HG03460 (cell line): Measurements from ENCODE around the gene VAPA.
"Not testable (repeated sequence)": the region's sequence is repeated elsewhere in the genome, so short reads cannot be mapped to it uniquely, and the experiment has no call there.

ENCODE experiments used
- ATAC-seq: cut with Tn5 transposase; IDR thresholded peaks from one replicate; pipeline ENCODE4 v1.9.1; 2021; ENCODE audit not compliant: unreplicated experiment

Gene VAPA

DNA sequence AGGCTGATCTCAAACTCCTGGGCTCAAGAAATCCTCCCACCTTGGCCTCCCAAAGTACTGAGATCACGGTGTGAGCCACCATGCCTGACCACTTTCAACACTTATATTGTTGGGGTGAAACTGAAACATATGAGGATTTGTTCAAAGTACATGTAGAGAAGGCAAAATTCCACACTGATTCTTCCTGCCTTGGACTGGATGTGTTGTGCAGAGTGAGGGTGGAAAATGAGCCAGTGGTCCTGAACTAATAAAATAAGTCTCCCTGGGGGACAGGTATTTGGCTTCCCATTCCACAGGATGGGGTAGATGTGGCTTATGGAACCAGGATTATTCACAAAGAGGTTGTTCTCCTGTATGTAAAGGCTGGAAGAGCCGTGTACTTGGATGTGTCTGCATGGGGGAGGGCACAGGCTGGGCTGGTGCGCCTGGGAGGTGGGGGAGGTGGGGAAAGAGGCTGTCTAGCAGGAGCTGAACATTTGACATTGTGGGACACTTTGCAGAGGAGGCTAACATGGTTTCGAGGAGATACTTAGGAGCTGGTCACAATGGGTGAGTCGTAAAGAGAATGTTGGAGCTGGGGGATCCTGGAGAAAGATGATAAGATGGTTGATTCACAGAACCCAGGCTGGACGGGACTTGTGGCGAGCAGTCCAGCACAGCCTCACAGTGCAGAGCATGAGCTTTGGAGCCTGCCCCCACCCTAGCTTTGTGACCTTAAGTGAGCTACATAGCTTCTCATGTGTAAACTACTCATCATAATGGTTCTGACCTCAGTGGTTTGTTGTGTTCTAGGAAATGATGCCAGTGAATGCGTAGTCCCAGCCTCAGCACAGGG, 28.4 kb upstream of the VAPA start, which contains the start of gene TXNDC2:
TXNDC2 (plus strand) TSS at position 804 of the 835 bp plus-strand sequence. CDS start 708 bp downstream, outside the sequence.
- ATAC-seq = no peak

DNA sequence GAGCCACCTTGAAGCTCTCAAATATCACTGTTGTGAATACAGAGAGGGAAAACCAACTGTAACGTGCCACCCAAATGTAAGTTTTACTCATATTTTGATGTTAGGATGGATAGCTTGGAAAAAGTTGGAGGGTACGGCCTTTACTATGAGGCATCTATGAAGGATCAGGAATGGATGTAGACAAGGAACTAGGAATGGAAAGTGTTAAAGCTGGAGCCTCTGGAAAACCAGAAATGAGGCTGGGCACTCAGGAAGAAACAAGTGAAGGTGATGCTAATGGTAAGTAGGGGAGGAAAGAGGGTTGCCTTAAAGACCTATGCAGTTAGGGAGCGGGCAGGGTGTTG, 27.8 kb upstream of the VAPA start:
- ATAC-seq = no peak

DNA sequence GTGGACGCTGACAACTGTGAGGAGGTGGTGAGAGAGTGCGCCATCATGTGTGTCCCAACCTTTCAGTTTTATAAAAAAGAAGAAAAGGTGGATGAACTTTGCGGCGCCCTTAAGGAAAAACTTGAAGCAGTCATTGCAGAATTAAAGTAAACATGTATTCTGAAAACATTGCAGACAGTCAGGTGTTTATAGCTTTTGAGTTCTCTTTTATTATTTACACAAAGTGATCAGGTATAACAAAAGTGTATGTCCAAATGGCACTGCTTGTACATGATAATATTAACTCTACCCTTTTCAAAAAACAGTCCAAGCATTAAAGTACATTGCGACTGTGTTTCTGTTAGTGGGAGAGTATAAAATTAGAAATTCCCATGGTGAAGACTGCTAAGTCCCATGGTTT, 25.8 kb upstream of the VAPA start:
- no peak for ATAC-seq

DNA sequence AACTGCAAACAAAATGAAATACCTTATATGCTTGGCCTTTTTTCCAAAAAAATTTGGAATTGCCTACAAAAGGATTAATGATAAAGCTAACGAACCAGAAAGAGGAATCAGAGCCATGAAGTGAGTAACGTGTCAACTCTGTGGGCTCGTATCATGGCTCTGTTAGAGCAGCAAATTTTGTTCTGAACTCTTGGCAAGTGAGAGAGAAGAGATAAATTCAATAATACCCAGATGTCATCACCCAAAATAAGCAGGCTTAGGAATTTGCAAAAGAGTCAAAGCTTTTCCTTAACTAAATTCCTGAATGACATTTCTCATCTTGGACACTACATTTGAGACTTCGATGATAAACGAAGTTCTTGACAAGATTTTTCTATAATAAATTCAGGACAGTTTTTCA, 23.6 kb upstream of the VAPA start:
- no peak for ATAC-seq

DNA sequence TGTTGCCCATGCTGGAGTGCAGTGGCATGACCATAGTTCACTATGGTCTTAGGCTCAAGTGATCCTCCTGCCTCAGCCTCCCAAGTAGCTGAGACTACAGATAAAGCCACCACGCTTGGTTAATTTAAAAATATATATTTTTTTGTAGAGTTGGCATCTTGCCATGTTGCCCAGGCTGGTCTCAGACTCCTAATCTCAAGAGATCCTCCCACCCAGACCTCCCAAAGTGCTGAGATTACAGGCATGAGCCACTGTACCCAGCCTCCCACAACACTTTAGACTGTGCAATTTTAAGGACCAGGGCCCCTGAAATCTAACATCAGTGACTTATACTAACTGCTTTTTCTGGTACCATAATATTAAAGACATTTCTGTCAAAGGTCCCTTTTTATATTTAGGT, 22.9 kb upstream of the VAPA start:
- no peak for ATAC-seq

DNA sequence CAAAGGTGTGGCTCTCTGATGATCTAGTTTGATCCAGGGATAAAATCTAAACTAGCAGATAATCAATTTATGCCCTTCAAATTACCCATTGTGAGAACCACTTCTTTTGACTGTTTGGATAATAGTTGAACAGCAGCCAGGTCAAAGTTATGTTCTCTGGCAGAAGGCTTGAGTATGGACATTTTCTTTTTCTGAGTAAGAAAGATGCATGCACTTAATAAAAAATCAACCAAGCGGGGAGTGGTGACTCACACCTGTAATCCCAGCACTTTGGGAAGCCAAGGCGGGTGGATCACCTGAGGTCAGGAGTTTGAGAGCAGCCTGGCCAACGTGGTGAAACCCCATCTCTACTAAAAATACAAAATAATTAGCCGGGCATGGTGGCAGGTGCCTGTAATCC, 22.3 kb upstream of the VAPA start:
- ATAC-seq = not testable (repeated sequence)

DNA sequence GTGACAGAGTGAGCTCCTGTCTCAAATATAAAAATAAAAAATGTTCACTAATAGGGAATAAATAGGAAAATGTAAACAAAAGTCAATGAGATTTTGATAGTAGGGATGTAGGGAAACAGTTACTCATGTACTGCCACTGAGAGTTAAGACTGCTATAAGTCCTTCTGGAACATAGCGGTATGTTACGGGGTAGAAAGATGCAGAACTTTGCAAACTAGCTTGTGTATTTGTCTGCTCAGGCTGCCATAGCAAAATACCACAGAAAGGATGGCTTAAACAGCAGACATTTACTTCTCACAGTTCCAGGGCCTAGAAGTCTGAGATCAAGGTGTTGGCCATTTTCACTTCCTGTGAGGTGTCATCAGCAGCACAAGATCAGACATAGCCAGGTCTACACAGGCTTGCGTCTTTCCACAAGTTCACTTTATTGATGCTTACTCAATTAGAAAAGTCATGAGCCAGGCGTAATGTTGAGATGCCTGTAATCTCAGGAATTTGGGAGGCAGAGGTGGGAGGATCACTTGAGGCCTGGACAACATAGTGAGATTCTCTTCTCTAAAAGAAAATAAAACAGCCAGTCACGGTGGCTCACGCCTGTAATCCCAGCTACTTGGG, 19.3 kb upstream of the VAPA start:
- no peak for ATAC-seq

DNA sequence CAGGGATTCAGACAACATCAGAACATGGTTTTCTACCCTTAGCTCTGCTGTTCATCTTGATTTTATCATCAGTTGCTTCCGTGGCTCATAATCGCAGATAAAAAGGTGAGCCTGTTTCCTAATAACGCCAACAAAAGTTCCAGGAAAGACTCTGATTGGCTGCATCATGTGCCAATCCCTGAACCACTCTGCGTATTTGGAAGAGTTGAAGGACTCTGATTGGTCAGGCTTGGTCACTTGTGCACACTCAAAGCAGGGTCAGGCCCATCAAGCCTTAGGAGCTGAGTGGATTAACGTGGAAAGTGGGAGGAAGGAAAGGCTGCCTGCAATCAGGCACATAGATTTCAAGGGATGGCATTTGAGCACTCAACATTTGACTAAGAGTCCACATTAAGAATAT, 16.7 kb upstream of the VAPA start:
- ATAC-seq = no peak

DNA sequence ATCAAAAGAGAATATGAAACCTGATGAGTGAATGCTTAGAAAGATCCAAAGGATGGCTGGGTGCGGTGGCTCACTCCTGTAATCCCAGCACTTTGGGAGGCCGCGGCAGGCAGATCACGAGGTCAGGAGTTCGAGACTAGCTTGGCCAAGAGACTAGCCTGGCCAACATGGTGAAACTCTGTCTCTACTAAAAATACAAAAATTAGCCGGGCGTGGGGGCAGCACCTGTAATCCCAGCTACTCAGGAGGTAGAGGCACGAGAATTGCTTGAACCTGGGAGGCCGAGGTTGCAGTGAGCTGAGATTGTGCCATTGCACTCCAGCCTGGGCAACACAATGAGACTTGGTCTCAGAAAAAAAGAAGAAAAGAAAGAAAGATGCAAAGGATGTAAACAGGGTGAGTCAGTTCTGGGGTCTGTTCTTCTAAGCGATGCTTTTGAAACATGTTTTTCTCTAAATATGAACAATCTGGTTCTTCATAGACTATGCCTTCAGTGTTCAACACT, 16.0 kb upstream of the VAPA start:
- not testable (repeated sequence) for ATAC-seq

DNA sequence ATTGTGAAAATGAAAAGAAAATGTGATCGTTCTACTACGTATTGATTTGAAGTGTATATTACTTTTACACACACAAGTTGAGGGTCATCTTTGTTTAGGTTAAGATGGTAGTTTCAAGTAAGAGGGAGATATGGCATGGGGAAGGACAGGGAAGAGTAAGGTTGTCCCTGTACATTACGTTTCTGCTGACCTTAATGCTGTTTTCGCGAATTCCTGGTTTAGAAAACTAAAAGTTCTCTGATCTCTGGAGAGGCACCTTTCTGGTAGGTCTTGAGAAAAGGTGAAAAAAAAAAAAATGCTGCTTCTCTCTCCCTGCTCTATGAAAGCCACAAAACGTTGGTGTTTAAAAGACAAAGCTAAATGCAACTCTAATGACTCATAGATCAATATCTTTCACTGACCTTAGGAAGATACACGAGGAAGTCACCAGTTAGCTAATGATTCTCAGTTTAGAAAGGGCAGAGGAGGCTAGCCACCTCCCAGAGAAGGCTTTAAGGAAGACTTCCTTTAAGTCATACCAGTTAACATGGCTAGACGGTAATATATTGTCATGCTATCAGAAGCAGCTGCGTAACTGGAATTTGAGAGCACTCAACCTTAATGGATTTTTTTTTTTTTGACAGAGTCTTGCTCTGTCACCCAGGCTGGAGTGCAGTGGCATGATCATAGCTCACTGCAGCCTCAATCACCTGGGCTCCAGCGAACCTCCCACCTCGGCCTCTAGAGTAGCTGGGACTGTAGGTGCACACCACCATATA, 14.8 kb upstream of the VAPA start:
- no peak for ATAC-seq

DNA sequence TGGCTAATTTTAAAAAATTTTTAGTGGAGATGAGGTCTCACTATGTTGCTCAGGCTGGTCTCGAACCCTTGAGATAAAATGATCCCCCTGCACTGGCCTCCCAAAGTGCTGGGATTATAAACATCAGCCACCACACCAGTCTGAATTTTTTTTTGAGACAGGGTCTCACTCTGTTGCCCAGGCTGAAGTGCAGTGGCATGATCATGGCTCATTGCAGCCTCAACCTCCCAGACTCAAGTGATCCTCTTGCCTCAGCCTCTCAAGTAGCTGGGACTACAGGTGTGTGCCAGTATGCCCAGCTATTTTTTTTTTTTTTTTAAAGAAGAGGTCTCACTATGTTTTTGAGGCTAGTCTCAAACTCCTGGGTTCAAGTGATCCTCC, 14.3 kb upstream of the VAPA start:
- ATAC-seq = not testable (repeated sequence)

DNA sequence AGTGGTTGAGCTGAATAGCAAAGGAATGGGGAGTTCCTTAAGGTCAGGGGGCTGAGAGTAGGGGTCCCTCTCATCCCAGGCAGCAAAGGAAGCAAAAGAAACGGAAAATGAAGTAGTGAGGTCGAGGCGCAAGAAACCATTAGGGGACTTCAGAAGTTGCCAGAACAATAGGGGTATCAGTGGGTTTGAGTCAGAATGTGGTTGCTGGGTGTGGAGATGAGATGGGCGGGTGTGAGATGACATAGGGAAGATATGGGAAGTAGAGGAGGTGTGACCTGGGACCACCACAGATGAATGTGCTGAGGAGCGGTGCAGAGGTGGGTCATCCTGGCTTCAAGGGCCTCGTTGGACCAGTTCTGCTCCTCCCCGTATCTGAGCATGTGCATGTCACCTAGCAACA, 13.1 kb upstream of the VAPA start:
- no peak for ATAC-seq

DNA sequence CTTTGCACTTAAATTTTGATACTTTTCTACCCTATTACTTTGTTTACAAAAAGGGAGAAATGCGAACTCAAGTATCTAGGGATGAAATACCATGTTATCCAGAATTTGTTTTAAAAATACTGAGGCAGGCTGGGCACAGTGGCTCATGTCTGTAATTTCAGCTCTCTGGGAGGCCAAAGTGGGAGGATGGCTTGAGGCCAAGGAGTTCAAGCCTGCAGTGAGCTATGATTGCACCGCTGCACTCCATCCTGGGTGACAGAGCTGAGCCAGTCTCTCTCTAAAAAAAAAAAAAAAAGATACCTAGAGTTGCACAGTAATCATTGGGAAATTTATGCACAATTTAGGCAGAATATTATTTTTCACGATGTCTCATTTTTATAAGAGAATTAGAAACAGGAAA, 12.4 kb upstream of the VAPA start:
- no peak for ATAC-seq

DNA sequence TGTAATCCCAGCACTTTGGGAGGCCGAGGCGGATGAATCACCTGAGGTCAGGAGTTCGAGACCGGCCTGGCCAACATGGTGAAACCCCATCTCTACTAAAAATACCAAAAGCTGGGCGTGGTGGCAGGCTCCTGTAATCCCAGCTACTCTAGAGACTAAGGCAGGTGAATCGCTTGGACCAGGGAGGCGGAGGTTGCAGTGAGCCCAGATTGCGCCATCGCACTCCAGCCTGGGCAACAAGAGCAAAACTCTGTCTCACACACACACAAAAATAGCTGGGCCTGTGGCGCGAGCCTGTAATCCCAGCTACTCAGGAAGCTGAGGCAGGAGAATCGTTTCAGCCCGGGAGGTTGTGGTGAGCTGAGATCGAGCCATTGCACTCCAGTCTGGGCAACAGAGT, 11.6 kb upstream of the VAPA start:
- ATAC-seq = not testable (repeated sequence)

DNA sequence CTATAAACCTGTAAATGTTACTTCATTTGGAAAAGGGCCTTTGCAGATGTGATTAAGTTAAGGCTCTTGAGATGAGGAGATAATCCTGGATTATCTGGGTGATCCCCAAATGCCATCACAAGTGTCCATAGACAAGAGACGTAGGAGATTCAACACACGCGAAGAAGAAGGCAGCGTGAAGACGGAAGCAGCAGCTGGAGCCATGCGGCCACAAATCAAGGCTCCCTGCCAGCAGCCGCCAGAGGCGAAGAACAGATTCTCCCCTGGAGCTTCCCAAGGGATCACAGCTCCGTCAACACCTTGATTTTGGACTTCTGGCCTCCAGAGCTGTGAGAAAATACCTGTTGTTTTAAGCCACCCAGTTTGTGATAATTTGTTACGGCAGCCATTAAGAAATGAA, 11.0 kb upstream of the VAPA start:
- no peak for ATAC-seq

DNA sequence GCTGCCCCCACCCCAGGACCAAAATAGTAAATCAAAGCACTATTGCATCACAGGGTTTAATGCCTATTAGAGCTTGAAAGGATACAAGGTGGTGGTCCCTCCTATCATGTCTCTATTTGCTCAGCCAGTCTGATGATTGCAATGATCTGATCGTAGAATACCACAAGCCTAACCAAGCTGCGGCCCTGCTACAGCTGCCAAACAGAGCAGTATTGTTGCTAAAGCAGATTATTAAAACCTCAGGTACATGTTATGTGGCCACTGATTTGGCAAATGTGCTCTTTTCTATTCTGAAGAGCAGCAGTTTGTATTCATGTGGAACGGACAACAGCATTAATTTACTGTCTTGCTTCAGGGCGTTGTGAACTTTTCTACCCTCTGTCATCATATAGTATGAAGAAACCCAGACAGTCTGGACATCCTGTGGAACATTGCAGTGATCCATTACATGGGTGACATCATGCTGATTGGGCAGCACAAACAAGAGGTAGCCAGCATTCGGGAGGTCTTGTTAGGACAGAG, 8.4 kb upstream of the VAPA start:
- ATAC-seq = no peak

DNA sequence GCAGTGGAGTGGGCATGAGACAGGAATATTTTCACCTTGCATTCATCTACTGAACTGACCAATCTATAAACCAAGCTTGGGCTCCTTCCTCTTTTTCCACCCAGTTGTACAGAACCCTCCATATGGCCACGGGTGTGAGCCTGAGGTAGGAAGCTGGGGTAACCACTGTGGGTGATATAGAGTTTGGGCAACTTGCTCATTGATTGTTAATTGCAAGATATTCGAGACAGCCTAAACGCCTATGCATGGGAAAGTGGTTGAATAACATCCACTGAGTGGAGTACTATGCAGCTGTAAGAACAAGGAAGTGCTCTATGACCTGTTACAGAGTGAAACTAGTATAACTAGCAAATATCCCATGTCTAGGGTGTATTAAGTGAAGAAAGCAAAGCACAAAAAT, 7.3 kb upstream of the VAPA start:
- no peak for ATAC-seq

DNA sequence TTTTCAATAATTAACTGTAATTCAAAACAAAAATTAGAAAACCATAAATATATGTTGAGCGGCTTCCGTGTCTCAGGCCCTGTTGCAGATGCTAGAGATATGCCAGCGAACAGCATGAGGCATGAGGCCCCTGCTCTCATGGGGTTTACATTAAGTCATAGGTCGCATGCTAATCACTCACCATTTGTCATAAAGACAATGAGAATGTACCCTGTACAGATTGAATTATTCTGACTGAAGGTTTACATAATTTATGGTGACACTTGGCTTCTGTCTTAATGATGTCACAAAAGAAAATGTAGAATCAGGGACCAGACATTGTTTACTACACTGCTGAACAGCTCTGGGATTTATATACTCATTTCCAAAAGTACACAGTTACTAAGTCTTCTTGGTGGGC, 5.9 kb upstream of the VAPA start:
- ATAC-seq = no peak

DNA sequence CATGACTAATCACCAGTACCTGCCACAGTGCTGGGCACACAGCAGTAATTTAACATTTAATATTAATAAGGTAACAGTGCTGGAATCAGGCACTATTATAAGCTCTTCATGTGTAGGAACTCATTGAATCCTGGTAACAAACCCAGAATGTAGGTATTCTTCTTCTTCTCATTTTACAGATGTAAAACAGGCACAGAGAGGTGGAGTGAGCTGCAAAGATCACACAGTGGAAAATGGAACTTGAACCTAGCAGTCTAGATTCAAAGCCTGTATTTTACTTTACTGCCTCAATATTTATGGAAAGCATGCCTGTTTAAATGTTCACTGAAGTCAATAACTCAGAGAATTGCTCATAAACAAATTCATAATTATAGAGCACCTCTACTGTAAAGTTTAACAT, 3.7 kb upstream of the VAPA start:
- no peak for ATAC-seq

DNA sequence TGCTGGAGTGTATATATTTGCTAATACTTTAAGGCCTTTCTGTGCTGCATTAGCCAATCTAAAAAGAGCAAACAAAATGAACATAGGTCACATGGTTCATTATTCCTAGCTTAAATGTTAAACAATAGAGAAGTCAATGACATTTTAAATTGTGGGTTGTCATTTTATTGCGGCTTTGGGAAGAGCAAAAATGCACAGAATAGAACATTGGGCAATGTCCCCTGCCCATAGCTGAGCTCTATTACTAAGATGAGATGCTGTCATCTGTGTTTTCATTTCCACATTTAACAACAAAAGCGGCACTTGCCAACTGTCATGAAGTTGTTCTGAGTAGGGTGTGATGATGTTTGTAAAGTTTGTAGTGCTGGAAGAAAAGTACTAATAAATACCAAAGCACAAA, 3.2 kb upstream of the VAPA start:
- no peak for ATAC-seq

DNA sequence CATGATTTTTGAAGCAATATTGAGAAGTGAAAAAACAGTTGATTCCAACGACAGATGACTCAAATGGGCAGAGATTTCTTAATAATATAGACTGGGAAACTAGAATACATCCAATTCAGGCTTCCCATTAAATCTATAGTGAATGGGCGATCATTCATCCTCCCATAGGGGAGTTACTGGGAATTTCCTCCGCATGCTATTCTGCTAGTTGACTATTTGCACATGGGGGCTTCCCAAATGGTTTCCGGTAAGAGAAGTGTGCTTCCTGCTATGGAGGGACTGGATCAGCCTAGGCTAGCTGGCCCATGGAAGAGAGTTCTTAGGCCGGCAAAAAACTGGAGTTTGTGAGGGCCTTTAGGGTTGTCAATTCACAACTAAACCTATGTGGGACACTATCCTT, 2.6 kb upstream of the VAPA start:
- no peak for ATAC-seq

DNA sequence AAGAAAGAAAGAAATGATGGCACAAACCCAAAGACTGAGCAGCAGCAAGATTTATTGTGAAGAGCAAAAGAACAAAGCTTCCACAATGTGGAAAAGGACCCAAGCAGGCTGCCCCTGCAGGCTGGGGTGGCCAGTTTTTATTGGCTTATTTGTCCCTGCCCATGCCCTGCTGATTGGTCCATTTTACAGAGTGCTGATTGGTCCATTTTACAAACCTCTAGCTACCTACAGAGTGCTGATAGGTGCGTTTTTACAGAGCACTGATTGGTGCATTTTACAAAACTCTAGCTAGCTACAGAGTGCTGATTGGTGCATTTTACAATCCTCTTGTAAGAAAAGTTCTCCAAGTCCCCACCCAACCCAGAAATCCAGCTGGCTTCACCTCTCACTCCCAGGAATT, 1.5 kb upstream of the VAPA start:
- ATAC-seq = not testable (repeated sequence)
